Hepatocyte (in vitro differentiated cells): Measurements from ENCODE around the gene PPP1R12A.

ENCODE experiments used
- CTCF ChIP-seq: fragments of 200-600 bp; sonication (generic); IDR thresholded peaks from 2 replicates; pipeline ENCODE4 v1.5.1; 2016; ENCODE audit warnings: antibody characterized with exemption, mild to moderate bottlenecking; ENCODE audit not compliant: poor library complexity
- EZH2 ChIP-seq: fragments of 200-600 bp; sonication (generic); IDR thresholded peaks from 2 replicates; pipeline ENCODE4 v1.6.1; 2016; ENCODE audit warnings: antibody characterized with exemption, mild to moderate bottlenecking, borderline replicate concordance
- EZH2phosphoT487 ChIP-seq: fragments of 200-600 bp; sonication (generic); IDR thresholded peaks from one replicate; pipeline ENCODE4 v1.6.1; 2018; ENCODE audit warnings: antibody characterized with exemption, mild to moderate bottlenecking, low read depth, moderate library complexity; ENCODE audit not compliant: unreplicated experiment, severe bottlenecking

GRCh38 chr12:79782172-79782900 lies 152.6 kb downstream of the PPP1R12A start:
- TF ChIP-seq EZH2 (no peak), CTCF (no peak), EZH2phosphoT487 (no peak)
